Non-pigmented ciliary epithelial cell (primary cell): ENCODE measurements around the gene C17orf75.
"Not testable (repeated sequence)": the region's sequence is repeated elsewhere in the genome, so short reads cannot be mapped to it uniquely, and the experiment has no call there.

Source experiments
- DNase-seq: peaks from one replicate; pipeline ENCODE4 v3.0.0-alpha.2; 2010; ENCODE audit warnings: low read depth

The C17orf75 gene, protein sequence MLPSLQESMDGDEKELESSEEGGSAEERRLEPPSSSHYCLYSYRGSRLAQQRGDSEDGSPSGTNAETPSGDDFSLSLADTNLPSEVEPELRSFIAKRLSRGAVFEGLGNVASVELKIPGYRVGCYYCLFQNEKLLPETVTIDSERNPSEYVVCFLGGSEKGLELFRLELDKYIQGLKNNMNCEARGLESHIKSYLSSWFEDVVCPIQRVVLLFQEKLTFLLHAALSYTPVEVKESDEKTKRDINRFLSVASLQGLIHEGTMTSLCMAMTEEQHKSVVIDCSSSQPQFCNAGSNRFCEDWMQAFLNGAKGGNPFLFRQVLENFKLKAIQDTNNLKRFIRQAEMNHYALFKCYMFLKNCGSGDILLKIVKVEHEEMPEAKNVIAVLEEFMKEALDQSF

DNA sequence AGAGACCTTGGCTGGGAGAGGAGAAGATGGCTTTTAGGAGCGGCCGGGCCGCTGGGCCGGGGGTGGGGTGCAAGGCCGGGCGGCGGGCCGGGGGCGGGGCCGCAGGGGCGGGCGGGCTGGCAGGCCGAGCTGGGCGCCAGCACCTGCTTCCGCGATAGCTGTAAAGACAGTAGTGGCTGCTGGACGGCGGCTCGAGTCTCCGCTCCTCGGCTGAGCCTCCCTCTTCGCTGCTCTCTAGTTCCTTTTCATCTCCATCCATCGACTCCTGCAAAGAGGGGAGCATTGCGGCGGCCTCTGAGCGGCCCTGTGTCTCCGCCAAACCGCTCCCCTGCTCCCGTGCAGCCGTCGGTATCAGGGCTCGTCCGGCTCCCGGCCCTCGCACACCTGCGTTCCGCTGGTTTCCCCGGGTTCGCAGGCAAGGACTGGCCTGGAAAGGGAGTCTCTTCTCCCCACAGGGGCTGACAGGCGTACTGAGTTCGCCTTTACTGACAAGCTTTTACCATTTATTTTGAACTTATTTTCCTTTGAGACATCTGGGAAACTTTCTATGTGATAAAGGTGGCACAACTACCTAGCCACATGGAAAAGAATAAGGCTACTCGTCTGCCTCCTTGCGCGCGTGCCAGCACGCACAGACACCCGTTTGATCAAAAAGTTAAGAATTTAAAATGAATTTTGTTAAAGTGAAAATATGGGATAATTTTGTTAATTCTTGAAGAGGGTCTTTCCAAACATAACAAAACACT lies at the start of gene C17orf75:
TSS of gene C17orf75 (minus strand) at position 317 of the 746 bp plus-strand sequence. CDS start at position 283, 34 bp downstream.
- DNase-seq: no peak

DNA sequence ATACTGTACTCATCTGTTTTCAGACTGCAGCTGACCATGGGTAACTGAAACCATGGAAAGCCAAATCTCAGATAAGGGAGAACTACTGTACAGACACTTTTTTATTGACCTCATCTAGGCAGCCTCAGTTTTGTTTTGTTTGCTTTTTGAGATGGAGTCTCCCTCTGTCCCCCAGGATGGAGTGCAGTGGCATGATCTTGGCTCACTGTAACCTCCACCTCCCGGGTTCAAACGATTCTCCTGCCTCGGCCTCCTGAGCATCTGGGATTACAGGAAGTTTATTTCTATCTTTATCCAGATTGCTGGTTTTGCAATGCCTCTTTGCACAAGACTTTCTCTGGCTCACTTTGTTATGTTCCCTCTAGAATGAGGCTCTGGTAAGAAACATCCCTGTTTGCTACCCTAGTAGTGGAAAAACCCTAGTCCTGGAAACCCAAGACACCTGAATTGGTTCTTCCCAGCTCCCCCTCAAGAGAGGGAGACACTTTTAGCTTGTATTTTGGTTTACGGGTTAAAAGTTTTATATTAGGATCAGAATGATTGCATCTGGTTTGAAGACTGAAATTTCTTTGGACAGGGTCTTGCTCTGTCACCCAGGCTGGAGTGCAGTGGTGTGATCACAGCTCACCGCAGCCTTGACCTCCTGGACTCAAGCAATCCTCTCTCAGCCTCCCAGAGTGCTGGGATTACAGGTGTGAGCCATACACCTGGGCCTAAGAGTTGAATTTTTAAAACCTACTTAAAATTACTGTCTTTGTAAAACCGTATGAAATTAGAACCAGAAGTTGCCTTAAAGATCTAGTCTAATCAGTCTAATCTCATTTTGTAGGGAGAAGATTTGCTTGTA lies 46.9 kb upstream of the C17orf75 start:
- no peak for DNase-seq

DNA sequence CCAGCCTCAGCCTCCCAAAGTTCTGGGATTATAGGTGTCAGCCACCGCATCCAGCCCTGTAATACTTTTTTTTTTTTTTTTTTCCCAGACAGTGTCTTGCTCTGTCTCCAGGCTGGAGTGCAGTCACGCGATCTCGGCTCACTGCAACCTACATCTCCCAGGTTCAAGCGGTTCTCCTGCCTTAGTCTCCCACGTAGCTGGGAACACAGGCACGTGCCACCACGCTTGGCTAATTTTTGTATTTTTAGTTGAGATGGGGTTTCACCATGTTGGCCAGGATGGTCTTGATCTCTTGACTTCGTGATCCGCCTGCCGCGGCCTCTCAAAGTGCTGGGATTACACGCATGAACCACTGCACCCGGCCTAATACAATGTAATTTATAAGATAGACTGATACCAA lies 46.2 kb upstream of the C17orf75 start:
- not testable (repeated sequence) for DNase-seq

DNA sequence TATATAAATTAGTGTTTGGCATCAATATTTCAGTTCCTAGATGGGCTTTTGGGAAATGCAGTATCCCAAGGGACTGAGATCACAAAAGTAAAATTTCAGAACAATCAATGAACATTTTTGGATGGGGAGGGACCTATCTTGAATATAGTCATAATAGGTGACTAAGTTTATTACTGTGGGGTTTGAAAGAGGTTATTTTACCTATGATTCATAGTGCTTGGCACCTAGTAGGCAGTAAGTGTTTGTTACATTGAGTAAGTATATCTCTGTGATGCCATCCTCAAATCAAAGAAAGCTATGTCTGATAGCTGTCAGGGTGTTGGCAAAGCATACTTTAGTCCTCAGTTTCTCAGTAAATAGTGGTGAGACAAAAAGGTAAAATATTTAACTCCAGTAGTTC lies 44.9 kb upstream of the C17orf75 start:
- DNase-seq: no peak

DNA sequence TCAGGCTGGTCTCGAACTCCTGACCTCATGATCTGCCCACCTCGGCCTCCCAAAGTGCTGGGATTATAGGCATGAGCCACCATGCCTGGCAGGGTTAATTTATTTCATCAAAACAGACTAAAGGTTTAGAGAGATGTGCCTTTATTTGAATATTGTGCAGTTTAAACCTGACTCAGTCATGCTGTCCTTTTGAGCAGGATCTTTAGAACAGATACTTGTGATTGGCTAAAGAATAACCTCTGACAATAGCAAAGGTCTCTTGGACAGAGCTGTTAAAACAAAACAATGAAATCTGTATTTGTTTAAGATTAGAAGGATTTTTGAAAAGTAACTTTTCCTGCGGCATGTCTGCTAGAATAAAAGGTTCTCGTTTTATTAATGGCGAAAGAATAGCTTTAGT lies 44.0 kb upstream of the C17orf75 start:
- DNase-seq: no peak

DNA sequence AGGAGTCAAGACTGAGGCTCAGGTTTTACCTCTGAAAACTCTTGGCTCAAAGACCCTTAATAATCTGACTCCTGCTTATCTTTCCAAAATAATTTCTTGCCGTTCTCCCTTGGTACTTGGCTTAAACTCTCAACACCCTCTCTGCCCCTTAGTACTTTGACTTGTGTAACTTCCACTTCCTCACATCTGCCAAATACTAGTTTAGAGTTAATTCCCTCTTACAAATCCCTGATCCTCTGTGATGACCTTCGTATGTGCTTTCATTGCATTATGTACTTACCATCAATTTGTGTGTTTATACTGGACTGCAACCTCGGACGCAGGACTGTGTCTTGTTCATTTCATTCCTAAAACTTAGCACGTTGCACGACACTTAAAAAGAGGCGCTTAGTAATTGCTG lies 43.1 kb upstream of the C17orf75 start:
- no peak for DNase-seq

DNA sequence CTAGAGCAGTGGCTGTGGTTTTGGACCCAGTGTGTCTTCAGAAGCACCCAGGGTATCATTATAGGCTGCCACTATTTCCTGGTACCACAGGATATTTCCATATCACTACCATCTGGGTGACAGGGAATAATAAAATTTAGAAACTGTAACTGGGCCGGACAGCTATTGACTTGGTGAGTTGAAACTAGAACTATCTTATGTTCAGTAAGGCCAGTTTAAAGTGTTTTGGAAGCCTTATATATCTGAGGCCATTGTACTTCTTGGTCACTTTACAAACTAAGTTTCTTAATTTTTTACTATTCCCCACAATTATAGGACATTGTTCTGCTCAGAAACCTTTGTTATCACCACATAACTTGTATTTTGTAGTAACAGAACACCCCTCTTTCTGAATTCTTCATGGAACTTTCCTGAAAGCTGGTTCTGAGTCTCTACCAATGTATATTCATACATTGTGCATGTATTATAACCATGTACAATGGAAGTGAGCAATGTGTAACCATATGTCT lies 42.0 kb upstream of the C17orf75 start:
- DNase-seq: no peak

DNA sequence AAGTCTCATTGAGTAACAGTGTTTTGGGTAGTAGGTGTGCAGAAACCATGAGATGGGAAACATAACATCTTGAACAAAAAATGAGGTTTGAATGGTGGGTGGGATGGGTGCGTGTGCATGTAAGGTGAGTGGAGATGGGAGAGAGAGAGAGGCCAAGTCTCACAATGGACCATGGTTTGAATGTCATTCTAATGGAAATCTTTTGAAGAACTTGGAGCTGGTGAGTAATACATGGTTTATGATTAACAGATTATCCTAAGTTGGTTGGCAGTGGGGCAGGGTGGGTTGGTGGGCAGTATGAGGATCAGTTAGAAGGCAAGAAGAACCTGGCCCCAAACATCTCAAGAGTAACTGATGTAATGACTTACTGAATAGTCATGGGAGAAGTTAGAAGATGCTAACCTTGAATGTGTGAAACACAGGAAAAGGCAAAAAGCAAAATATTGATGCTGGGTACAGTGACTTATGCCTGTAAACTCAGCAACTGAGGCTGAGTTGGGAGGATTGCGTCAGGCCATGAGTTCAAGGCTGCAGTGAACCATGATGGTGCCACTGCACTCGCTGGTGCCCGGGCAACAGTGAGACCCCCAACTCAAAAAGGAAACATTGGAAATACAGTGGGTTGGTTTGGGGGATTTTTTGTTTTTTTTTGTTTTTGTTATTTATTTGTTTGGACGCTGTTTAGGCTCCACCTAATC lies 40.7 kb upstream of the C17orf75 start:
- no peak for DNase-seq

DNA sequence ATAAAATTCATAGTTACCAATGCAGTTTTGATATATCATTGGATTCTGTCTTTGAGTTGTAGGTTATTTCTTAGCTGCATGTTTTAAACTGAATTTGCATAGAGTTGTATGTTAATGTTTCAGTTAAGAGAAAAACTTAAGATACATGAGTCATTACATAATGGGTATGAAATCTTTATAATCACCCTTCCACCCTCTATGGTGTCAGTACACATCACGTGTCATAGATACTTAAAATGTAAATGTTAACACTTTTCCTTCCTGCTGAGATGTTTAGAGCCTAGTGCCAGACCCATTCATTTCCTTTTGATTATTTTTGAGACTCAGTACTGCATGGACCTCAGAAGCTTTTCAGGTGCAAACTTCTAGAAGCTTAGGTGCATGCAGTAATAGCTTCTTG lies 28.5 kb upstream of the C17orf75 start:
- no peak for DNase-seq

DNA sequence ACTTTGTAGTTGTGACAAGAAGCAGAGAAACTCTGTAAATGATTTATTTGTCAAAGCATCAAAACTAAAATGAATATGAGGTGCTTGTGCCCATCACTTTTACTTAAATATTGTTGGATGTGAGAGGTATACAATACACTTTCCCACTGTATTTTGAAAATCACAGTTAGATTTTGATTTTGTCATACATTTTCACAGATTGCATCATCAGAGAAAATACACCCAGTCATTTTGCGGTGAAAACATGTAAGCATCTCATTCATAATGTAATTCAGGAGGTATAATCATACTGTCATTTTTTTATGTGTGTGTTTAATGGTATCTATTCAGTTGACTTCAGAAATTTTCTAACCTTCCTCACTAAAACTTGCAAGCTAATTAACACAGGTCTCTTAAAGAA lies 19.3 kb upstream of the C17orf75 start:
- DNase-seq: no peak

DNA sequence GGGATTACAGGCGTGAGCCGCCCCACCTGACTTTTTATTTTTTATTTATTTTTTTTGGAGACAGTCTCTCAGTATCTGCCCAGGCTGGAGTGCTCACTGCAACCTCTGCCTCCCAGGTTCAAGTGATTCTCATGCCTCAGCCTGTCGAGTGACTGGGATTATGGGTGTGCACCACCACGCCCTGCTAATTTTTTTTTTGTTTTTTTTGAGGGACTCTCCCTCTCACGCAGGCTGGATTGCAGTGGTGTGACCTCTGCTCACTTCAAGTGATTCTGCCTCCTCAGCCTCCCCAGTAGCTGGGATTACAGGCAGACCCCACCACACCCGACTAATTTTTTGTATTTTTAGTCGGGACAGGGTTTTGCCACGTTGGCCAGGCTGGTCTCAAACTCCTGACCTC lies 15.6 kb upstream of the C17orf75 start:
- no peak for DNase-seq

DNA sequence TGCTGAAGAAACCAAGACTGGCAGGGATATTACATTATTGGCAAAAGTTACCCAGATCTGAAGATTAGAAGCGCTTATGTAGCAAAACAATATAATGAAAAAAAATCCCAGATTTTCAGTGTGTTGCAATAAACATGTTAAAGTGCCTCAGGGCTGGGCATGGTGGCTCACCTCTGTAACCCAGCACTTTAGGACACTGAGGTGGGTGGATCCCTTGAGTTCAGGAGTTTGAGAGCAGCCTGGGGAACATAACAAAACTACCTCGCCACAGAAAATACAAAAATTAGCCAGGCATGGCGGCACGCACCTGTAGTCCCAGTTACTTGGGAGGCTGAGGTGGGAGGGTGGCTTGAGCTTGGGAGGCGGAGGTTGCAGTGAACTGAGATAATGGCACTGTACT lies 14.8 kb upstream of the C17orf75 start:
- no peak for DNase-seq

DNA sequence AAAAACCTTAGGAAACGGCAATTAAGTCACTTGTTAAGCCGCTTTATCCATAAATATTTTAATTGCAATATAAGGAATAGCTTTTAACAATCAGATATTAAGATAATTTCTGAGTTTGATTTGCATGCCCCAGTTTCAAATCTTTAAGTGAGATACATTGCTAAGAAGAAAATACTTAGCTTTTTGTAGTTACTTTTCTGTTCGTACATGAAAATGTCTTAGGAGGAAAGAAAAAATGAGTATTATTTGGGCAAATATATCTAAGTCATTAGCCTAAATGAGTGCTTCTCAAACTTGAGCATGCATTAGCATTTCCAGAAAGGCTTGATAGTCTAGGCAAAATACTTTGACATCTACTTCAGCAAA lies 14.4 kb upstream of the C17orf75 start:
- no peak for DNase-seq

DNA sequence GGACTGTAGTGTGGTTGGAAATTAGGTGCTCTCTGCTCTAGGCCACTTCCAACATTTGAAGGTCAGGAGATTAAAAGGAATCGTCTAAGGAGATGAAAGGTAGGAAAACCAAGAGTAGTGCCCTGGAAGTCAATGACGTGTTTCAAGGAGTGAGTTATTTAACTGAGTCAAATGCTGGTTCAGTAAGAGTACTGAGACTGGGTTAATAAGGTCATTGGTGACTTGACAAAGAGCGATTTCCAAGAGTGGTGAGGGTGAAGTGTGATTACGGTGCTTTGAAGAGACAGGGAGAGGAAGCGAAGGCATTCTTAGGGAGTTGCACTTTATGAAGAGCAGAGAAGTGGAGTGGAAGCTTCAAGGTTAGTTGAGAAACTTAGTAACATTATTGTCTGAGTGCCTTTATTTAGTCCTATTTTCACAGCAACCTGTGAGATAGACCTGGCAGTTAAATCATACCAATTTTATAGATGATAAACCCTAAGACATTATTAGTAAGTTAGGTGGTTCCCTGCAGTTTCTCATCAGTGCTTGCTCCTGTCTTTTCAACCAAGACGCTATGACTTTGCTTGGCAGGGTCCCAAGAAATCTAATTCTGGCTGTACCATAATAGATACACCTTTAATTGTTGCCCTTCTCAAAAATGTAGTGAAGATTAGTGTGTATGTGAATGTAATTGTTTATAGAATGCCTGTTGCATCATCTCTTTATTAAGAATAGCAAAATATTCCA lies 13.8 kb upstream of the C17orf75 start:
- no peak for DNase-seq

DNA sequence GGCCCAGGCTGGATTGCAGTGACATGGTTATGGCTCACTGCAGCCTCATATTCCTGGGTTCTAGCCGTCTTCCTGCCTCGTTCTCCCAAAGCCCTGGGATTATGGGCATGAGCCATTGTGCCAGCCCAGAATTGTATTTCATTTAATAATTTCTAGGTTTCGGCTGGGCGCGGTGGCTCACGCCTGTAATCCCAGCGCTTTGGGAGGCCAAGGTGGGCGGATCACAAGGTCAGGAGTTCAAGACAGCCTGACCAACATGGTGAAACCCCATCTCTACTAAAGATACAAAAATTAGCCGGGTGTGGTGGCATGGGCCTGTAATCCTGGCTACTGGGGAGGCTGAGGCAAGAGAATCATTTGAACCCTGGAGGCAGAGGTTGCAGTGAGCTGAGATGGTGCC lies 10.8 kb upstream of the C17orf75 start:
- DNase-seq: not testable (repeated sequence)

DNA sequence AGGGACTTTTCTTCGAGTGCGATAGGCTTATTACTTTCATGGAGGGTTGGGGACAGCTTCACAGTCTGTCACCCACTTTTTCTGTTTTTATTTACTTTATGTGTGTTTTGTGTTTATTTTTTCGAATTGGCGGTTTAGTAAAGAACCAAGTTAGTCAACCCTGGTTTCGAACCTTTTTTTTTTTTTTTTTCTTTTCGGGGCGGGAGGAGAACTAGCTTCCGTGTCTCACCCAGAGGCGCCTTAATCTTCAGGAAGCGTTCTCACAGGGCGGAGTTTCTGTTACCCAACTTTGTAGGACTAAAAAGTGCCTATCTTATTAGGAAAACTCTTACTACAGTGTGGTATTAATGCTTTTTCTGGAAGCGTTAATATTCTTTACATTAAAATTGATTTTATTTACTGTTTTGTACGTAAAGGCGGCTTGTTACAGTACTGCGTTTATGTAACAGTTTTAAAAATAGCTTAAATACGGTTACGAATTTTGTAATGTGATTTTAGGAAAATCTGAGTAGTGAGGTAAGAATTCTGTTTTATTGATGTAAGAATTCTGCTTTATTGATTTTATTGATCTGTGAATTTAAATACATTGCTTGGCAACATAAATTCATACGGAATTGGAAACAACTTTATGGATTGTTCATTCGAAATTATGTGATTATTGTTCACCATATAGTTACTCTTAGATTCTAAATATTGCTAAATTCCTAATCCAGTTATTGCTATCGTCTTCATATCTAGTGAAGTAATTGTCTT lies 8.9 kb upstream of the C17orf75 start:
- no peak for DNase-seq

DNA sequence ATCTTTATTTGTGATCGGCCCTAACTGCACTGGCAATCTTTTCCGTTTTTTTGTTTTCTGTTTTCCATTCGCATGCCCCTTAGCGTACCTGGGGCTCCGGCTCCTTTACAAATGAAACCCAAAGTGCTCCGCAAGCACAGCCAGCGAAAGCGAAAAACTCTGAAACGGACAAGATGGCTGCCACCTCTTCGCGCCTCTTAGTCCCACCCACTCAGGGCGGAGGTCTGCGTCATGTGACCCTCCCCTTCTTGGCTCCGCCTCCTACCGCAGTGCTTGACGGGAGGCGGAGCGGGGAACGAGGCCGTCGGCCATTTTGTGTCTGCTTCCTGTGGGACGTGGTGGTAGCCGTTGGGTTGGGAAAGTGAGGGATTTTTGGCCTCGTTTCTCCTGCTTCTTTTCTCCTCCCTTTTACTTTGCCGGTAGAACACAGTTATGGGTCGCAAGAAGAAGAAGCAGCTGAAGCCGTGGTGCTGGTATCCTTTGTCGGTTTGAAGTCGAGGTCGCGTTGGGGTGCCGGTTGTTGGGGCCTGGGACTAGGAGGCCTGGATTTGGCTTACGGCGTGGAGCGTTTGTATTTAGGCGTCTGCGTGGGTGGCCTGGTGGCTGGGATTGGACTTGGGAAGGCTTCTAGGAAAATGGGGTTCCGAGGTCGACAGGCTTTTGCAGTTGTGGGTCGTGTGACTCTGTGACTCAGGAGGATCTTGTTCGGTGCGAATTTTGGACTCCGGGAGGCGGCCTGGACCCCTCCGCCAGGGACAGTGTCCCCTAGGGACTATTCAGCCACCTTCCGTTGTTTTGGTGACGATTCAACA lies 8.1 kb upstream of the C17orf75 start, which contains the start of gene ZNF207:
TSS of gene ZNF207 (plus strand) at position 304 of the 812 bp plus-strand sequence. CDS start at position 433, 129 bp downstream.
- peak; percentile 86 for DNase-seq

DNA sequence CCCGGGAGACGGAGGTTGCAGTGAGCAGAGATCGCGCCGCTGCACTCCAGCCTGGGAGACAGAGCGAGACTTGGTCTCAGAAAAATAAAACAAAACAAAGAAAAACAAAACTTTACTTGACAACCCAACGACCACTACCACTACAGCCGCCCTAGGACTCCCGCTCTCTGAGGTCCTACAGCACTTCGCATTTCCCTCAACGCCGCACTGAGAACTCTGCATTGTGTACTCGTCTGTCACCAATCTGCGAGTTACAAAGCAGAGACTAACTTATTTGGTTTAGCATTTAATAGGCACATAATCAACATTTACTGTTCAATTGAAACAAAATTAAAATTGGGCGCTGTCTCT lies 7.5 kb upstream of the C17orf75 start:
- no peak for DNase-seq

DNA sequence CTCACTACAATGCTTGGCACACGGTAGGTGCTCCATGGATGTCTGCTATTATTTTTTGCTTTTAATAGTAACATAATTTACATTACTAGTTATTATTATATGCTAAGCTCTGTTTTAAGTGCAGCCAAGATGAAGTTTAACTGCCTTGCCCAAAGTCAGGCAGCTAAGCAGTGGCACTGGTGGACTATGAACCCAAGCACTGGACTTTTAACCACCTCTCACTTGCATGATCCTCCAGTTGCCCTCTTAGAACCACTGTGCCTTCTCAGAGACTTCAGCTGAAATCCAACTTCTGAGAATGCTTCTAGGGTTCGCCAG lies 6.5 kb upstream of the C17orf75 start:
- DNase-seq: no peak
